ENCODE measurements around the gene GLT6D1. TPM values are rescaled to one million over a fixed set of nuclear protein-coding genes. Genes with fewer than 3 reads are reported as not detected.
"Not testable (repeated sequence)": the region's sequence is repeated elsewhere in the genome, so short reads cannot be mapped to it uniquely, and the experiment has no call there.

The GLT6D1 gene
- total RNA-seq, 1 donor from 2014 or later = not detected

- intact Hi-C loops (cut with micrococcal nuclease) = no loop called here
Observed at GRCh38 chr9:135664801-135665794, 25.8 kb upstream of the GLT6D1 start.

GRCh38 chr9:135664266-135664665 lies 24.9 kb upstream of the GLT6D1 start:
- intact Hi-C loops (cut with micrococcal nuclease) = no loop called here

- intact Hi-C loops (cut with micrococcal nuclease) = no loop called here
Observed at GRCh38 chr9:135663857-135664256, 24.5 kb upstream of the GLT6D1 start.

GRCh38 chr9:135663451-135663770 lies 24.1 kb upstream of the GLT6D1 start:
- intact Hi-C loops (cut with micrococcal nuclease) = no loop called here

- intact Hi-C loops (cut with micrococcal nuclease) = no loop called here
Observed at GRCh38 chr9:135662758-135663450, 23.6 kb upstream of the GLT6D1 start, which contains the start of gene LCN9. Gene LCN9, plus strand, starts transcription at chr9:135663309. Its CDS starts 13 bp downstream, at chr9:135663322.

- intact Hi-C loops (cut with micrococcal nuclease) = no loop called here
Observed at GRCh38 chr9:135661816-135662560, 22.6 kb upstream of the GLT6D1 start.

- intact Hi-C loops (cut with micrococcal nuclease) = no loop called here
Observed at GRCh38 chr9:135660407-135660806, 21.1 kb upstream of the GLT6D1 start.

- intact Hi-C loops (cut with micrococcal nuclease) = no loop called here
Observed at GRCh38 chr9:135659252-135659651, 19.9 kb upstream of the GLT6D1 start.

GRCh38 chr9:135657416-135657815 lies 18.1 kb upstream of the GLT6D1 start:
- intact Hi-C loops (cut with micrococcal nuclease) = no loop called here

GRCh38 chr9:135655317-135655716 lies 16.0 kb upstream of the GLT6D1 start:
- intact Hi-C loops (cut with micrococcal nuclease) = no loop called here

- intact Hi-C loops (cut with micrococcal nuclease) = no loop called here
Observed at GRCh38 chr9:135650408-135650807, 11.1 kb upstream of the GLT6D1 start.

GRCh38 chr9:135649508-135649907 lies 10.2 kb upstream of the GLT6D1 start:
- intact Hi-C loops (cut with micrococcal nuclease) = no loop called here

- intact Hi-C loops (cut with micrococcal nuclease) = no loop called here
Observed at GRCh38 chr9:135648494-135649410, 9.4 kb upstream of the GLT6D1 start.

- intact Hi-C loops (cut with micrococcal nuclease) = no loop called here
Observed at GRCh38 chr9:135647884-135648283, 8.5 kb upstream of the GLT6D1 start.

- intact Hi-C loops (cut with micrococcal nuclease) = no loop called here
Observed at GRCh38 chr9:135644631-135645218, 5.4 kb upstream of the GLT6D1 start.

GRCh38 chr9:135641745-135642144 lies 2.4 kb upstream of the GLT6D1 start:
- intact Hi-C loops (cut with micrococcal nuclease) = no loop called here

- intact Hi-C loops (cut with micrococcal nuclease) = no loop called here
Observed at GRCh38 chr9:135641047-135641446, 1.7 kb upstream of the GLT6D1 start.

GRCh38 chr9:135636930-135637530 lies 2.3 kb downstream of the GLT6D1 start:
- intact Hi-C loops (cut with micrococcal nuclease) = not testable (repeated sequence)

GRCh38 chr9:135632841-135633240 lies 6.5 kb downstream of the GLT6D1 start:
- intact Hi-C loops (cut with micrococcal nuclease) = no loop called here

- intact Hi-C loops (cut with micrococcal nuclease) = no loop called here
Observed at GRCh38 chr9:135624282-135624681, 15.1 kb downstream of the GLT6D1 start.
